Tibial nerve (tissue), 4 donors: ENCODE data around the gene MS4A13. TPM values are rescaled to one million over a fixed set of nuclear protein-coding genes. Genes with fewer than 3 reads are reported as not detected.
"Not testable (repeated sequence)": the region's sequence is repeated elsewhere in the genome, so short reads cannot be mapped to it uniquely, and the experiment has no call there.

Experiments used
- DNase-seq, 2 donors: peaks; one replicate each; pipeline ENCODE4 v3.0.0-alpha.2; 2019; ENCODE audit warnings: low spot score in 2 of 2
- H3K27ac ChIP-seq, 4 donors: fragments of 200-600 bp; sonication (generic) in 3 of 4; one replicate each; pipeline ENCODE4 v1.5.1; 2017 to 2019; ENCODE audit warnings: mild to moderate bottlenecking in 1 of 4
- H3K27me3 ChIP-seq, 2 donors: fragments of 200-600 bp; sonication (generic) in 1 of 2; one replicate each; pipeline versions ENCODE4 v1.5.1 to v1.6.0; 2017 to 2019
- H3K36me3 ChIP-seq, 3 donors: fragments of 200-600 bp; sonication (generic); one replicate each; pipeline ENCODE4 v1.5.1; 2018 to 2019
- H3K4me1 ChIP-seq, 4 donors: fragments of 200-600 bp; sonication (generic) in 3 of 4; one replicate each; pipeline ENCODE4 v1.5.1; 2017 to 2019
- H3K4me3 ChIP-seq, 4 donors: fragments of 200-600 bp; sonication (generic) in 3 of 4; one replicate each; pipeline ENCODE4 v1.5.1; 2017 to 2019; ENCODE audit warnings: mild to moderate bottlenecking in 1 of 4, moderate library complexity in 1 of 4
- H3K9me3 ChIP-seq, 4 donors: fragments of 200-600 bp; sonication (generic) in 3 of 4; one replicate each; pipeline ENCODE4 v1.5.1; 2017 to 2019
- CTCF ChIP-seq, 5 experiments: fragments of 200-600 bp in 3 of 5; fragments of 450-650 bp in 2 of 5; sonication (generic) in 3 of 5; IDR thresholded peaks; one replicate each; pipeline ENCODE4 v1.5.1; 2016 to 2019; ENCODE audit warnings: antibody characterized with exemption in 5 of 5, mild to moderate bottlenecking in 3 of 5, moderate library complexity in 2 of 5
- EP300 ChIP-seq, 2 donors: sonication (generic); formaldehyde crosslinking; IDR thresholded peaks; one replicate each; pipeline ENCODE4 v1.6.1; 2017; ENCODE audit warnings: antibody characterized with exemption in 2 of 2, mild to moderate bottlenecking in 1 of 2
- POLR2A ChIP-seq, 2 donors: fragments of 450-650 bp; IDR thresholded peaks; one replicate each; pipeline ENCODE4 v1.6.1; 2017; ENCODE audit warnings: antibody characterized with exemption in 2 of 2, mild to moderate bottlenecking in 2 of 2, moderate library complexity in 2 of 2
- WGBS, 2 donors: methylation state at CpG; one replicate each; pipeline ENCODE4 v1.1.5; 2018; 5-methylcytosine and 5-hydroxymethylcytosine counted together
- total RNA-seq, 4 donors: library from RNA; depleted of rRNA; stranded (reverse); fragments of >200 nt; gene quantifications; one replicate each; pipeline ENCODE4 v1.1.0, GENCODE V29; 2016

The MS4A13 gene
- total RNA-seq, 4 donors from 2014 or later = not detected

- Histone ChIP-seq H3K4me3 (no peak overlapping the region), H3K27me3 (no peaks in the 10 kb centered on the region), H3K9me3 (no peaks in the 10 kb centered on the region), H3K4me1 (peaks cover 0 to 4% (median 0%) of the 10 kb centered on the region in 4 donors), H3K27ac (no peak overlapping the region), H3K36me3 (no peaks in the 10 kb centered on the region)
- 33 to 45% methylated on average over 3 of the region's 3 CpGs for WGBS, 2 donors
- TF ChIP-seq CTCF (IDR thresholded peaks at IDR 0.05) (no peak), EP300 (IDR thresholded peaks at IDR 0.05) (no peak)
- no peak for DNase-seq
Observed at GRCh38 chr11:60500276-60500910, 14.8 kb upstream of the MS4A13 start.

- 67 to 68% methylated on average over 3 of the region's 3 CpGs for WGBS, 2 donors
- H3K4me1 ChIP-seq = peaks cover 0 to 4% (median 0%) of the 10 kb centered on the region in 4 donors
- no peaks in the 10 kb centered on the region for H3K9me3 ChIP-seq
Observed at GRCh38 chr11:60502221-60502775, 12.9 kb upstream of the MS4A13 start.

GRCh38 chr11:60504219-60504905, 10.8 kb upstream of the MS4A13 start:
- Histone ChIP-seq H3K27ac (no peak overlapping the region), H3K27me3 (no peaks in the 10 kb centered on the region), H3K36me3 (no peaks in the 10 kb centered on the region), H3K4me1 (peaks cover 0 to 4% (median 0%) of the 10 kb centered on the region in 4 donors), H3K4me3 (no peak overlapping the region), H3K9me3 (no peaks in the 10 kb centered on the region)
- TF ChIP-seq POLR2A (IDR thresholded peaks at IDR 0.05) (no peak), CTCF (IDR thresholded peaks at IDR 0.05) (no peak), EP300 (IDR thresholded peaks at IDR 0.05) (no peak)
- DNase-seq = no peak
- WGBS, 2 donors = 68 to 71% methylated on average over 3 of the region's 3 CpGs

More at GRCh38 chr11:60502221-60502775, 12.9 kb upstream of the MS4A13 start:
- no peak overlapping the region for H3K27ac ChIP-seq
- TF ChIP-seq EP300 (IDR thresholded peaks at IDR 0.05) (no peak), CTCF (IDR thresholded peaks at IDR 0.05) (no peak), POLR2A (IDR thresholded peaks at IDR 0.05) (no peak)
- H3K4me3 ChIP-seq = no peak overlapping the region
- no peaks in the 10 kb centered on the region for H3K36me3 ChIP-seq
- no peak for DNase-seq
- H3K27me3 ChIP-seq = no peaks in the 10 kb centered on the region

- not testable (repeated sequence) for DNase-seq, H3K27me3 ChIP-seq, H3K27ac ChIP-seq, H3K4me3 ChIP-seq, H3K9me3 ChIP-seq, H3K4me1 ChIP-seq, H3K36me3 ChIP-seq
- 77 to 81% methylated on average over 15 of the region's 15 CpGs for WGBS, 2 donors
Observed at GRCh38 chr11:60509609-60510008, 5.6 kb upstream of the MS4A13 start.

GRCh38 chr11:60510209-60510608, 5.0 kb upstream of the MS4A13 start:
- not testable (repeated sequence) for H3K27ac ChIP-seq, H3K9me3 ChIP-seq, H3K27me3 ChIP-seq, DNase-seq, H3K36me3 ChIP-seq, H3K4me3 ChIP-seq, H3K4me1 ChIP-seq
- 89 to 100% methylated on average over 6 to 9 of the region's 28 CpGs for WGBS, 2 donors

- Histone ChIP-seq H3K4me1 (no peaks in the 10 kb centered on the region), H3K36me3 (no peaks in the 10 kb centered on the region), H3K27me3 (no peaks in the 10 kb centered on the region), H3K27ac (no peak overlapping the region), H3K9me3 (no peaks in the 10 kb centered on the region), H3K4me3 (no peak overlapping the region)
- no peak for DNase-seq
- no peak for TF ChIP-seq POLR2A (IDR thresholded peaks at IDR 0.05)
- TF ChIP-seq CTCF (IDR thresholded peaks at IDR 0.05) = no peak
- no peak for TF ChIP-seq EP300 (IDR thresholded peaks at IDR 0.05)
- WGBS, 2 donors = 61 to 65% methylated on average over 6 of the region's 6 CpGs
Observed at GRCh38 chr11:60511393-60511792, 3.8 kb upstream of the MS4A13 start.
